HG02798 (cell line): ENCODE data around the gene PPM1K.

Experiments
- ATAC-seq: cut with Tn5 transposase; IDR thresholded peaks from one replicate; pipeline ENCODE4 v1.9.1; 2021; ENCODE audit warnings: mild to moderate bottlenecking; ENCODE audit not compliant: unreplicated experiment, poor library complexity

PPM1K gene

DNA sequence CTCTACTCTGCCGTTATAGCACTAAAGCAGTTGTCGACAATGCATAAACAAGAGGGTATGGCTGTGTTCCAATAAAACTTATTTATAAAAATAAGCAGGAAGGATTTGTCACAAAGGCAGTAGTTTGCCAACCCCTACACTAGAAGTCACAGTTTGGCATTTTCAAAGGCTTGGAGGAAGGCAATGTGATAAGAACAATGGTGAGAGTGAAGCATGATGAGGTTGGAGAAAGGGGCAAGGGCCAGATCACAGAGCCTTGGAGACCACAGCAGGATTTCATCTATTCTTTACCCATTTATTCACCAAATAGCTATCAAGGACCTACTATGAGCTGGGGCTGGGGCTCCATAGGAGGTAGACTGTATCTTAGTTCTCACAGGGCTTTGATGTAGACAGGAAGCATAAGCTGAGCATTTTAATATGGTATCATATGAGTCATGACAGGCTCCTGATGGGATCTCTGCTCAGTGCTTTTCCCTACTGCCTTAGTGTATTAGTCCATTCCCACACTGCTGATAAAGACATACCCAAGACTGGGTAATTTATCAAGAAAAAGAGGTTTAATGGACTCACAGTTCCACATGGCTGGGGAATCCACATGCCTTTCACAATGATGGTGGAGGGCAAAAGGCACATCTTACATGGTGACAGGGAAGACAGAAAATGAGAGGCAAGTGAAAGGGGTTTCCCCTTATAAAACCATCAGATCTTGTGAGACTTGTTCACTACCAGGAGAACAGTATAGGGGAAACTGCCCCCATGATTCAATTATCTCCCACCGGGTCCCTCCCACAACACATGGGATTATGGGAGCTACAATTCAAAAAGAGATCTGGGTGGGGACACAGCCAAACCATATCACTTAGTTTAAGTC is 58.9 kb downstream of the PPM1K start:
- no peak for ATAC-seq

- no peak for ATAC-seq
Measured at GRCh38 chr4:88223516-88223915, 60.8 kb downstream of the PPM1K start.

DNA sequence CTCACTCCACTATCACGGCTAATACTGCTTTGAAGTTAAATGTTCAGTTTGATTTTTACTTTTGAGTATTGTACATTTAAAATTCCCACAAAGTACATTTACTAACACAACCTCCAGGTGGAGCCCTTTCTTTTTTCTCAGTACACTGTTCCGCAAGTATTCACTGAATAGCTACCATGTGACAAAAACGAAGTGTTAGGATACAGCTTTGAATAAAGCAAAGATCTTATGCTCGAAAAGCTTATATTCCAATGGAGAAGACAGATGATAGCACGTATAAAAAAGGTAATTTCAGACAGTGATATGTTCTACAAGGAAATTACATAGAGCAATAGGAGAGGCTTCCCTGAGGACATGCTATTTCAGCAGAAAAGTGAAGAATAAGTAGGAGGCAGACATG is 65.3 kb downstream of the PPM1K start:
- peak; percentile 80 for ATAC-seq

DNA sequence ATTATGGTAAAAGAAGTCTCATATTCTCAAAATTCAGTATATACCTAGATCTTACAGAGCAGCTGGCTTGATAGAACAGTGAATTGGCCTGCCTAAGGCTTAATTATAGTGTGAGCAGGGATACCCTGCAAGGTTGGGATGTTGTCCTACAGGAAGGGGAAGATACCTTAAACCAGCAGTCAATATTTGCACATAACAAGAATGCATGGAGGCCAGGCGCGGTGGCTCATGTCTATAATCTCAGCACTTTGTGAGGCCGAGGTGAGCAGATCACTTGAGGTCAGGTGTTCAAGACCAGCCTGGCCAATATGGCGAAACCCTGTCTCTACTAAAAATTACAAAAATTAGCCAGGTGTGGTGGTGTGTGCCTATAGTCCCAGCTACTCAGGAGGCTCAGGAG is 67.2 kb downstream of the PPM1K start:
- no peak for ATAC-seq

DNA sequence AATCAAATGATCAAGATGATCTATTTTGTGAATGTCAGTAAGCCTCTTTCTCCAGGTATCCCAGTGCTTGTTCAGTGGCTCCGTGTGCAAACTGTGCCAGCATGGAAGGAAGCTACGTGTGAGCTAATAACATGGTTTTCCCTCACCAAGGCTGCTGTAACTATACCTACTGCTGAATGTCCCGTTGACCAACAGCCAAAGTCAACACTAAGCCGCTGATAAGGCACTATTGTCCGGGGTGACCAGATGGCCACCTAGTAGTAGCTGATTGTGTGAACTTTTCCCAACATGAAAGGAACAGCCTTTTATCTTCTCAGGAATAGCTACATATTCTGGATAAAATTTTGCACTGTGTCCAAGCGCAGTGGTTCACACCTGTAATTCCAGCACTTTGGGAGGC is 68.0 kb downstream of the PPM1K start:
- no peak for ATAC-seq

DNA sequence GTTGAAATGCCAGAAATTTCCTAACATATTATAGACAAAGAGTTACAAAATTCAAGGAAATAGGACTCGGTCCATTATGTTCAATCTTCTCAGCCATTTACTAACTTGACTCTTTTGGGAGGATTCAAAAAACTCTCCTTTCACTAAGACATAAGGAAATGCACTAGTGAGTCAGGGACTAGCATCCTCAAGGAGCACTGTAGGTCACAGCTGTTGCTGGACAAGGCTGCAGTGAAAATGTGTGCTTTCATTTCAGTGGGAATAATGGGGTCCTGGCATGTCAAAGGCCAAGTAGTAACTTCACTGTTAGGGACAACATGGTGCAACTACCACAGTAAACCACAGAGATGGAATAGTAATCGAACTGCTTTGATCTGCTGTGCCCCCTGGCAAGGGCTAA is 69.0 kb downstream of the PPM1K start:
- no peak for ATAC-seq

DNA sequence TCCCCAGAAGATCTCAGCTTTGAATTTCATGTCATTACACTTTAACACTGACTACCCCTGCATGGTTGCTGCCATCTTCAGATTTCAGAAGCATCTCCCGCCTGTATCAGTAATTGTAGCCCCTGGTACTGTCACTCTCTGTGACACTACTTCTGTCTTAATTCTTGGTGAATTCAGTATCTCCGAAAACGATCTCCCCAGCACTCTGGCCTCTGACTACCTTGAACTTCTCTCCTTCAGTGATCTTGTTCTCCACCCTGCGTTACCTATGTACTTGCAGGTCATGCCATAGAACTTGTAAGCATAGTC is 72.2 kb downstream of the PPM1K start:
- no peak for ATAC-seq

DNA sequence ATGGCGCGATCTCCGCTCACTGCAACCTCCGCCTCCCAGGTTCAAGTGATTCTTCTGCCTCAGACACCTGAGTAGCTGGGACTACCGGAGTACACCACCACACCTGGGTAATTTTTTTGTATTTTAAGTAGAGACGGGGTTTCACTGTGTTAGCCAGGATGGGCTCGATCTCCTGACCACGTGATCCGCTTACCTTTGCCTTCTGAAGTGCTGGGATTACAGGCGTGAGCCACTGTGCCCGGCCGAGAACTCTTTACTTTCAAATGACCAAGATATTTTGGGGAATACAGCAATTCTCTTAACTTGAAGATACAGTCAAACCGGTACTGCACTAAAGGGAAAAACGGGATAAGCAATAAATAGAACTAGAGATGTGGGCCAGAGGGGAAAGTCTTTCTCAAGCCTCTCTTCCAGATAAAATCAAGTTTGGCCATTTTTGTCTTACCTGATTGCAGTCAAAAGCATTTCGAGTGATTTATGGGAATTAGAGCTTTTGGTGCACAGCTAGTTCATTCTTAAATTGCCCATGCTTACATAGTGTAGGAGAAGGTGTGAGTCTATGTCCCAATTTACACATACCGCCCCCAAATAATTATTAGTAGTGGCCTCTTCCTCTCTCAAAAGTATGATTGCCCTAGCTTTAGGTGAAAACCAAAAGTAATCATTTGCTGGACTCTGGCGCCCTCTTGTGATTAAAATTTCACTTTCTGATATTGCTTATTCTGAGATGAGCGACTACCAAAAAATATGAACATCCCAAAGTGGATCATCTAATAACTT is 72.7 kb downstream of the PPM1K start:
- peak; percentile 67 for ATAC-seq

DNA sequence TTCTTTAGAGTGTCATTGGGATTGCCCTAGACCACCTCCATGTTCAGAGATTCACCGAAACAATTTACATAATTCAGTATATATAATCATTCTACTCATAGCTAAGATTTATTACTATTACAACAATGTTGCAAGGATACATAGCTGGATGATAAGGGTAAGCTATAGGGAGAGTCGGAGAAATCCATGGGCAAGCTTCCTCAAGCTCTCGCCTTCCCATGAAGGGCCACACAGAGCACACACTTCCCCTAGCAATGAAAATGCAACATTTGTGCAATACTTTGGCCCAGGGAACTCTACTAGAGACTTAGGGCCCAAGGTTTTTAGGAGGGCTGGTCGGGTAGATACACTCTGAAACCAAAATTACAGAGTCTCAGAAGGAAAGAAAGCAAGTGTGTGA is 76.2 kb downstream of the PPM1K start:
- no peak for ATAC-seq
